Hematopoietic multipotent progenitor cell treated with erythropoietin and hydrocortisone succinate and interleukin-3 and kit ligand, for 17 days (in vitro differentiated cells): ENCODE measurements around the gene ALOX5.
"Not testable (repeated sequence)": the region's sequence is repeated elsewhere in the genome, so short reads cannot be mapped to it uniquely, and the experiment has no call there.

ENCODE experiments used
- DNase-seq: peaks from one replicate; pipeline ENCODE4 v3.0.0-alpha.2; 2015; ENCODE audit warnings: low spot score

Gene ALOX5

DNA sequence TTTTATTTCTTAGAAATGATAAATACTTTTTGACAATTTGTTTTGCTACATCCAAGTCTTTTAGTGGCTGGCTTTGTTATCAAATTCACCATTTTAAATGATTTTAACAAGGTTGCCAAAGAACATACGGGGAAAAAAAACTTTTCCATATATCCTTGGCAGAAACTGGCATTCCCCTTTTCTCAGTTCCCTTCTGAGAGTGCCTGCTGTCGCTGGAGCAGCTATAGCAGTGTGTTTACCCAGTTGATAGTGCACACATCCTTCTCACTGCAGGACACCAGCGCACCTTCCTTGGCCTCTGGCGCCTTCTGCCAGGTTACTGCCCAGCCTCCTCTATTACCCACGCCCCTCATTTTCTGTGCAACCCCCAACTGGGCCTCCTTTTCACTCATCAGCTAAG lies 94.1 kb downstream of the ALOX5 start:
- no peak for DNase-seq

DNA sequence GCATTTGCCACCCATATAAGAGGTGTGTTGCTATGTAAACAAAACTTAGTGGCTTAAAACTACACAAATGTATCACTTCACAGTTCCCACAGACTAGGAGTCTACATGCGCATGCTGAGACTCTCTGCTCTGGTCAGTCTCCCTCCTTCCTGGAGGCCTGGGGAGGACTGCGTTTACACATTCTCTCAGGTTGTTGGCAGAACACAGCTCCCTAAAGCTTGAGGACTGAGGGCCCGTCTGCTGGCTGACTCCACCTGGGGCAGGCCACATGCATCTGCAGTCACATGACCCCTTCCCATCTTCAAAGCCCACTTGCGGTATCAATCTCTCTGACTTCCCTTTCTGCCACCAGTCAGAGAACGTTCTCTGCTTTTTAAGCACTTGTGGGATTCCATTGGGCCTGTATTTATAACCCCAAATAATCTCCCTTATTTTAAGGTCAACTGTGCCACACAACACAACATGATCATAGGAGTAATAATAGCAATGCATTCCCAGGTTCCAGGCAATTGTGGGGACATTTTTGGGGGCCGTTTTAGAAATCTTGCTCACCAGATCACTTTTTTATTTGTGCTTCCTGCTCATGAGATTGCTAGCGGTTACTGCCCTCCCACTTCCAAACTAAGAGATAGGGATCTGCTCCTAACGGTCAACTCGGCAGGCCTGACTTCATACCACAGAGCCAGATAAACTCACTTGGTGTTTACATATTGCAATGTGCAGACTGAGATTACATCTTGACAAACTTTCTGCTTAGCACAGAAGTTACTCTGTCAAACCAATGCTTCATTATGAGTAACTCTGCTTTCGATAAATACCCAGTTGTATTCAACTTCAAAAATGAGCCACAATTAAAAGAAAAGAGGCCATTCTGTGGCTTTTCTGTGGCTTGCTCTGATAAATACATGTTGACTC lies 96.3 kb downstream of the ALOX5 start:
- peak; percentile 85 for DNase-seq

DNA sequence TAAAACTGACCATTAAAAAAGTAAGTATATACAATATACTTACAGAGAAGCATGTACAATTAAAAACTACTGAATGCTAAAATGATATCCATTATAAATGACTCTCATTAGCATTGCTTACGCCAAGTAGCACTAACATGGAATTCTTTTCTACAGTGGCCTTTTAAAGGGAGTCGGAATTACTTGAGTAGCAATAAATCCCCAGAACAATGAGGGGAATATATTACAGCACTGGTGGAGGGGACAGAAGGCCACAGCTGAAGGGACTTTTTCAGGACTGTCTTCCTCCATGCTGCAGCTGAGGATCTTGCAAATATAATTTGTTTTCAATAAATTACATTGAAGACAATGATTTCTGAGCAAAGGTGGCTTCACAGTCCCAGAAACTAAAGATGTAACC lies 97.0 kb downstream of the ALOX5 start:
- DNase-seq, result no peak

DNA sequence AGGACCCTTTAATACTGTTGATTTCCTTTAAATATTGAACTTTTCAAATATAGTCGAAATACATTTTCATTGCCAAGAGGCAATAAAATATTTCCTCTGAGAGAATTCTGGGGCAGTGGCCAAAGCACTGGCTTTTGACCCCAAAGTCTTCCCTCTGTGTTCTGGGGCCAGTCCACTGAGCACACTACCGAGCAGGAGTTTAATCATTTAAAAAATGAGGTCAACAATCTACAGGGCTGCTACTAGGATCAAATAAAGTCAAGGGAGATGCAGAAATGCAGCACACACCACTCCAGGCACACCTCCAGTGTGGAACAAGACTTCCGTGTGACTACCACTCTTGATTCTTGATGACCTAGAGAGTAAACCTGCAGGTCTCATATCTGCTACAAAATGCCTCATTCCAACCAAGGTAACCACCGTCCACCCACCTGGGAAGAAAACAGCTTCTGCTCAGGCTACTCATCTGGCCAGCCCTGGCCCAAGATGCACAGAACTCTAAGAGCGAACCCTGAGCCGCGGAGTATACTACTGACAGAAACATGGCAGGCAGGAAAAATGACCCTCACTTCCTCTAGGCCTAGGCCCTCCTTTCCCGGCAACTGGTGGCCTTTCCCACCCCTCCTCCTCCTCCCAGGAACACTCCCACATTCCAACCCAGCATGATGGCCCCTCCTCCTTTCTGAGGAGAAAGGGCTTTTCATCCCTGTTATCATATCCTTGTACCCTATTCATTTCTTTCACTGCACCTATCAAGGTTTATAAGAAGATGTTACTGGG lies 97.7 kb downstream of the ALOX5 start:
- peak; percentile 23 for DNase-seq

DNA sequence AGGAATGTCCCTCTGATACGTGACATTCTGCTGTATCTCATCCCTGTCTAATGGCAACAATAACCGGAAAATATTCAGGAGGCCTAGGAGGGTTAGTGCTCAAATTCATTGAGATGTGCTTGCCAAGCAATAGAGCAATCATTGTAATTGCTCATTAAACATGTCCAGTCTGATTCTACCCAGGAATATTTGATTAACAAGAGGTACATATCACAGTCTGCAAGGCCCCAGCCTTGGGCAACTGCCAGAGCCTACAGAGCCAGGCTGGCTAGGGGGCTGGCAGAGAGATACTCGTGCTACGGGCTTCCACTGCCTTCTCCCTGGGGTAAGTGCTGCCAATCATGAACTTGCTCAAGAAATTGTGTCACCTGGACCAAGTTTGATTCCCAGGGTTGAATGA lies 99.1 kb downstream of the ALOX5 start:
- DNase-seq, result peak; percentile 70

DNA sequence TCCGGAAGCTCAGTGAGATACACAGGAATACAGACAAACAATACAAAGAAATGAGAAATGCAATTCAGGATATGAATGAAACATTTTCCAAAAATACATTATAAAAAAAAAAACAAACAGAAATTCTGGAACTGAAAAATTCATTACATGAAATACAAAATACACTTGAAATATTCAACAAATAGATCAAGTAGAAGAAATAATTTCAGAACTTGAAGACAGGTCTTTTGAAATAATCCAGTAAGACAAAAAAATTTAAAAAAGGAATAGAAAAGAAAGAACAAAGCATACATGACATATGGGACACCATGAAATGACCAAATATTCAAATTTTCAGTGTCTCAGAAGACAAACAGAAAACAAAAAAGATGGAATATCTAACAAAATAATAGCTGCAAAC lies 102.5 kb downstream of the ALOX5 start:
- no peak for DNase-seq

DNA sequence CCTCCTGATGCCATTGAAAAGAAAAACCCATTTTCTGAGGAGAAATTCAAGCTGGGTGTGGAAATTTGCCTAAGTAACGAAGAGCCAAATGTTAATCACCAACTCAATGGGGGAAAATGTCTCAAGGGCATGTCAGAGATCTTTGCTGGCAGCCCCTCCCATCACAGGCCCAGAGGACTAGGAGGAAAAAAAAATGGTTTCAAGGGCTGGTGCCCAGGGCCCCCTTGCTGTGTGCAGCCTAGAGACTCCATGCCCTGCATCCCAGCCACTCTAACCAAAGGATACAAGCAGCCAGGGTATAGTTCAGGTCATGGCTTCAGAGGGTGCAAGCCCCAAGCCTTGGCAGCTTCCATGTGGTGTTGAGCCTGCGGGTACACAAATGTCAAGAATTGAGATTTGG lies 106.3 kb downstream of the ALOX5 start:
- DNase-seq, result no peak

DNA sequence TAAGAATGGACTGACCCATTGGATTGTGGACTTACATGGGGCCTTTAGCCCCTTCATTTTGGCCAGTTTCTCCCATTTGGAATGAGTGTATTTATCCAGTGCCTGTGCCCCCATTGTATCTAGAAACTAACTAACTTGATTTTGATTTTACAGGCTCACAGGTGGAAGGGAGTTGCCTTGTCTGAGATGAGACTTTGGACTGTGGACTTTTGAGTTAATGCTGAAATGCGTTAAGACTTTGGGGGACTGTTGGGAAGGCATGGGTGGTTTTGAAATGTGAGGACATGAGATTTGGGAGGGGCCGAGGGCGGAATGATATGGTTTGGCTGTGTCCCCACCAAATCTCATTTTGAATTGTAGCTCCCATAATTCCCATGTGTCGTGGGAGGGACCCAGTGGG lies 107.1 kb downstream of the ALOX5 start:
- not testable (repeated sequence) for DNase-seq

DNA sequence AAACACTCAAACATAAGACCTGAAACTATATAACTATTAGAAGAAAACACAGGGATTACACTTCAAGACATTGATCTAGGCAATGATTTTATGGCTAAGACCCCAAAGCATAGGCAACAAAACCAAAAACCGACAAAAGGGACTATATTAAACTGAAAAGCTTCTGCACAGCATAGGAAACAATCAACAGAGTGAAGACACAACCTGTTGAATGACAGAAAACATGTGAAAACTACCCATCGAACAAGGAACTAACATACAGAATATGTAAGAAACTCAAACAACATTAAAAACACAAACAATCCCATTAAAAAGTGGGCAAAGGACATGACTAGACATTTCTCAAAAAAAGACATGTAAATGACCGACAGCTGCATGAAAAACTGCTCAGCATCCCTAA lies 109.0 kb downstream of the ALOX5 start:
- no peak for DNase-seq

DNA sequence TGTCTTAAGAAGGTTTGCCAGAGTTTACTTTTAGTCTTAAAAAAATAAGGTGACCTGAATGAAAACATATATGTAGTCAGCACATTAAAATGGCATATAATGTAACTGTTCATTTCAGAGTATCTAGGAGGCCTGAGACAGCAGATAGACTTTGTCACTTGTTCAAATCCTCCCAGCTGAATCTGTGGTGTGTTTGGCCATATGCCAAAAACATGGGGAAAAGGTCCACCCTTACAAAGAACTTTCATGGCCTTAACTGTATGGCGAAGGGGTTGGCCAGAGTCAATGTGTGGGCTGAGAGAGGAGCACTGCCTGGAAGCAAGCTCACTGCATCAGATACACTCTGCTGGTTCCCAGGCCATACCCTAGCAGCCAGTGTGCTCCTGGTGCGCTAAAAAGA lies 113.7 kb downstream of the ALOX5 start:
- peak; percentile 50 for DNase-seq

DNA sequence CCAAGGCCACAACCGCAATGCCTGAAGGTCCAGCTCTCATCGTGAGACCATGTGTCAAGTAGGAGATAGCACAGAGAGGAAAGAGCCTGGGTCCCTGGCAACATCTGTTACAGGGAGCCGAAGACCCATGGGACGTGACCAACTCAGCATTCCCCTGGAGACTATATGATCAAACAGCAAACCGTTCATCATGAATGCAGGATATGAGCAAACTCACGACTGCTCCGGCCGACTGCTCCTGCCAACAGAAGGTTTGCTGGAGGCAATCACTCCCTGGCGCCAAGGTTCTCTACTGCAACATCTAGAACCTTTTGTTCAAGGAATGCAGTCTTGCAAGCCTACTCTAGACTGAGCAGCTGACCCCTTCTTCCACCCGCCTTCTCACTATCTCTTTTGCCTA lies 114.3 kb downstream of the ALOX5 start:
- DNase-seq, result no peak

DNA sequence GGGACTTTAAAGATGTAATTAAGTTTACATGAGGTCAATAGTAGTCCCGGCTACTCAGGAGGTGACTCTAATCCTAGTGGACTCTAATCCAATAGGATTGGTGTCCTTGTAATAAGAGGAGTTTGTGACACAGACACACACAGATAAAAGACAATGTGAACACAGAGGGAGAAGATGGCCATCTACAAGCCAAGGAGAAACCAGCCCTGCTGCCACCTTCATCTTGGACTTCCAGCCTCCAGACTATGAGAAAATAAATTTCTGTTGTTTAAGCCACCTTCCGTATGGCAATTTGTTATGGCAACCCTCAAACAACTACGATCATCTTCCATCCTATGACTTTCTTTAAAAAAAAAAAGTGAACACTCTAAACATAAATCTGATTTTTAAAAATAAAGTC lies 116.3 kb downstream of the ALOX5 start:
- DNase-seq, result no peak

DNA sequence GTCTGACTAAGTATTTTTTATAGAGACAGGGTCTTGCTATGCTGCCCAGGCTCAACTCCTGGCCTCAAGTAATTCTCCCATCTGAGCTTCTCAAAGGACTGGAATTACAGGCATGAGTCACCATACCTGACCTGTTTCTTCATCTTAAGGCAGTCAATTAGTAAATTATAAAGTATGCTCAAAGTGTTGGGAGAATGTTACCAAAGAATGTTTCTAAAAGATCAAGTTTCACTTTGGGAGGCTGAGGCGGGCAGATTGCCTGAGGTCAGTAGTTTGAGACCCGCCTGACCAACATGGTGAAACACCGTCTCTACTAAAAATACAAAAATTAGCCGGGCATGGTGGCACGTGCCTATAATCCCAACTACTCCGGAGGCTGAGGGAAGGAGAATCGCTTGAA lies 117.0 kb downstream of the ALOX5 start:
- DNase-seq, result no peak
